ENCODE results near the gene SSC5D.

SSC5D gene

GRCh38 chr19:55504981-55505380, 16.7 kb downstream of the SSC5D start:
- Histone ChIP-seq H3K27me3 (ENCODE audit: control insufficient read depth in 1 of 2, insufficient read depth in 2 of 2, low read length in 2 of 2) (no peaks in the 10 kb centered on the region), H3K9ac (ENCODE audit: low read depth in 1 of 2, low read length in 2 of 2) (no peak overlapping the region), H3K4me1 (ENCODE audit: control insufficient read depth in 1 of 2, insufficient read depth in 2 of 2, low read length in 2 of 2) (peaks cover 0 to 4% of the 10 kb centered on the region in 2 donors), H3K27ac (ENCODE audit: low read depth, low read length) (no peak overlapping the region), H3K4me3 (ENCODE audit: low read depth in 1 of 2, low read length in 2 of 2) (no peak overlapping the region), H3K9me3 (ENCODE audit: control insufficient read depth in 1 of 2, low read length in 2 of 2) (no peaks in the 10 kb centered on the region), H3K36me3 (ENCODE audit: control insufficient read depth in 1 of 2, insufficient read depth in 2 of 2, low read length in 2 of 2) (no peaks in the 10 kb centered on the region)

GRCh38 chr19:55508120-55508519, 19.9 kb downstream of the SSC5D start:
- no peaks in the 10 kb centered on the region for H3K9me3 ChIP-seq (ENCODE audit: control insufficient read depth in 1 of 2, low read length in 2 of 2)
- no peaks in the 10 kb centered on the region for H3K36me3 ChIP-seq (ENCODE audit: control insufficient read depth in 1 of 2, insufficient read depth in 2 of 2, low read length in 2 of 2)
- H3K27me3 ChIP-seq (ENCODE audit: control insufficient read depth in 1 of 2, insufficient read depth in 2 of 2, low read length in 2 of 2), result peaks cover 0 to 14% of the 10 kb centered on the region in 2 donors
- no peak overlapping the region for H3K27ac ChIP-seq (ENCODE audit: low read depth, low read length)
- H3K9ac ChIP-seq (ENCODE audit: low read depth in 1 of 2, low read length in 2 of 2), result no peak overlapping the region
- H3K4me3 ChIP-seq (ENCODE audit: low read depth in 1 of 2, low read length in 2 of 2), result no peak overlapping the region
- H3K4me1 ChIP-seq (ENCODE audit: control insufficient read depth in 1 of 2, insufficient read depth in 2 of 2, low read length in 2 of 2), result peaks cover 0 to 4% of the 10 kb centered on the region in 2 donors

- Histone ChIP-seq H3K27me3 (ENCODE audit: control insufficient read depth in 1 of 2, insufficient read depth in 2 of 2, low read length in 2 of 2) (peaks cover 0 to 9% of the 10 kb centered on the region in 2 donors), H3K9me3 (ENCODE audit: control insufficient read depth in 1 of 2, low read length in 2 of 2) (no peaks in the 10 kb centered on the region), H3K27ac (ENCODE audit: low read depth, low read length) (peak overlapping the region; percentile 78), H3K9ac (ENCODE audit: low read depth in 1 of 2, low read length in 2 of 2) (peak overlapping the region; percentile 75 to 76), H3K36me3 (ENCODE audit: control insufficient read depth in 1 of 2, insufficient read depth in 2 of 2, low read length in 2 of 2) (no peaks in the 10 kb centered on the region), H3K4me1 (ENCODE audit: control insufficient read depth in 1 of 2, insufficient read depth in 2 of 2, low read length in 2 of 2) (peaks cover 4% of the 10 kb centered on the region in 2 donors), H3K4me3 (ENCODE audit: low read depth in 1 of 2, low read length in 2 of 2) (peak overlapping the region; percentile 59 to 78)
Observed at GRCh38 chr19:55516878-55517620, 28.8 kb downstream of the SSC5D start.

GRCh38 chr19:55519451-55520311, 31.4 kb downstream of the SSC5D start:
- H3K27me3 ChIP-seq (ENCODE audit: control insufficient read depth in 1 of 2, insufficient read depth in 2 of 2, low read length in 2 of 2), result no peaks in the 10 kb centered on the region
- no peak overlapping the region for H3K9ac ChIP-seq (ENCODE audit: low read depth in 1 of 2, low read length in 2 of 2)
- H3K27ac ChIP-seq (ENCODE audit: low read depth, low read length), result no peak overlapping the region
- no peaks in the 10 kb centered on the region for H3K36me3 ChIP-seq (ENCODE audit: control insufficient read depth in 1 of 2, insufficient read depth in 2 of 2, low read length in 2 of 2)
- peaks cover 4% of the 10 kb centered on the region in 2 donors for H3K4me1 ChIP-seq (ENCODE audit: control insufficient read depth in 1 of 2, insufficient read depth in 2 of 2, low read length in 2 of 2)
- no peaks in the 10 kb centered on the region for H3K9me3 ChIP-seq (ENCODE audit: control insufficient read depth in 1 of 2, low read length in 2 of 2)
- H3K4me3 ChIP-seq (ENCODE audit: low read depth in 1 of 2, low read length in 2 of 2), result no peak overlapping the region

- no peaks in the 10 kb centered on the region for H3K27me3 ChIP-seq (ENCODE audit: control insufficient read depth in 1 of 2, insufficient read depth in 2 of 2, low read length in 2 of 2)
- H3K27ac ChIP-seq (ENCODE audit: low read depth, low read length), result no peak overlapping the region
- no peak overlapping the region for H3K9ac ChIP-seq (ENCODE audit: low read depth in 1 of 2, low read length in 2 of 2)
- H3K36me3 ChIP-seq (ENCODE audit: control insufficient read depth in 1 of 2, insufficient read depth in 2 of 2, low read length in 2 of 2), result no peaks in the 10 kb centered on the region
- H3K4me3 ChIP-seq (ENCODE audit: low read depth in 1 of 2, low read length in 2 of 2), result no peak overlapping the region
- H3K9me3 ChIP-seq (ENCODE audit: control insufficient read depth in 1 of 2, low read length in 2 of 2), result no peaks in the 10 kb centered on the region
- peaks cover 4% of the 10 kb centered on the region in 2 donors for H3K4me1 ChIP-seq (ENCODE audit: control insufficient read depth in 1 of 2, insufficient read depth in 2 of 2, low read length in 2 of 2)
Observed at GRCh38 chr19:55520691-55521292, 32.6 kb downstream of the SSC5D start.

- H3K36me3 ChIP-seq (ENCODE audit: control insufficient read depth in 1 of 2, insufficient read depth in 2 of 2, low read length in 2 of 2), result peaks cover 0 to 2% of the 10 kb centered on the region in 2 donors
- H3K27me3 ChIP-seq (ENCODE audit: control insufficient read depth in 1 of 2, insufficient read depth in 2 of 2, low read length in 2 of 2), result no peaks in the 10 kb centered on the region
- peaks cover 0 to 10% of the 10 kb centered on the region in 2 donors for H3K4me1 ChIP-seq (ENCODE audit: control insufficient read depth in 1 of 2, insufficient read depth in 2 of 2, low read length in 2 of 2)
- H3K9me3 ChIP-seq (ENCODE audit: control insufficient read depth in 1 of 2, low read length in 2 of 2), result no peaks in the 10 kb centered on the region
- H3K27ac ChIP-seq (ENCODE audit: low read depth, low read length), result no peak overlapping the region
- no peak overlapping the region for H3K9ac ChIP-seq (ENCODE audit: low read depth in 1 of 2, low read length in 2 of 2)
- H3K4me3 ChIP-seq (ENCODE audit: low read depth in 1 of 2, low read length in 2 of 2), result no peak overlapping the region
Observed at GRCh38 chr19:55525289-55526101, 37.3 kb downstream of the SSC5D start.

GRCh38 chr19:55526216-55527196, 38.3 kb downstream of the SSC5D start:
- no peak overlapping the region for H3K27ac ChIP-seq (ENCODE audit: low read depth, low read length)
- H3K4me3 ChIP-seq (ENCODE audit: low read depth in 1 of 2, low read length in 2 of 2), result no peak overlapping the region
- H3K4me1 ChIP-seq (ENCODE audit: control insufficient read depth in 1 of 2, insufficient read depth in 2 of 2, low read length in 2 of 2), result peaks cover 0 to 10% of the 10 kb centered on the region in 2 donors
- no peak overlapping the region for H3K9ac ChIP-seq (ENCODE audit: low read depth in 1 of 2, low read length in 2 of 2)
- H3K9me3 ChIP-seq (ENCODE audit: control insufficient read depth in 1 of 2, low read length in 2 of 2), result no peaks in the 10 kb centered on the region
- peaks cover 0 to 2% of the 10 kb centered on the region in 2 donors for H3K36me3 ChIP-seq (ENCODE audit: control insufficient read depth in 1 of 2, insufficient read depth in 2 of 2, low read length in 2 of 2)
- H3K27me3 ChIP-seq (ENCODE audit: control insufficient read depth in 1 of 2, insufficient read depth in 2 of 2, low read length in 2 of 2), result no peaks in the 10 kb centered on the region

GRCh38 chr19:55527197-55528029, 39.2 kb downstream of the SSC5D start:
- Histone ChIP-seq H3K27ac (ENCODE audit: low read depth, low read length) (no peak overlapping the region), H3K4me3 (ENCODE audit: low read depth in 1 of 2, low read length in 2 of 2) (no peak overlapping the region), H3K9ac (ENCODE audit: low read depth in 1 of 2, low read length in 2 of 2) (no peak overlapping the region), H3K9me3 (ENCODE audit: control insufficient read depth in 1 of 2, low read length in 2 of 2) (no peaks in the 10 kb centered on the region), H3K4me1 (ENCODE audit: control insufficient read depth in 1 of 2, insufficient read depth in 2 of 2, low read length in 2 of 2) (peaks cover 0 to 10% of the 10 kb centered on the region in 2 donors), H3K27me3 (ENCODE audit: control insufficient read depth in 1 of 2, insufficient read depth in 2 of 2, low read length in 2 of 2) (no peaks in the 10 kb centered on the region), H3K36me3 (ENCODE audit: control insufficient read depth in 1 of 2, insufficient read depth in 2 of 2, low read length in 2 of 2) (peaks cover 0 to 2% of the 10 kb centered on the region in 2 donors)

Data from duodenal mucosa (tissue), 2 donors.